Left ventricle myocardium superior (tissue), 1 donor: Measurements from ENCODE around the gene SMIM27. TPM values are rescaled to one million over a fixed set of nuclear protein-coding genes. Genes with fewer than 3 reads are reported as not detected.
A peak's percentile ranks its signal among the peaks of the same experiment; 100 is the strongest.

Experiments used
- ATAC-seq: fragments of 200-7000 bp; cut with Tn5 transposase; one replicate; pipeline ENCODE4 v1.9.1; 2020; ENCODE audit warnings: mild to moderate bottlenecking, moderate library complexity
- DNase-seq: peaks from one replicate; pipeline ENCODE4 v3.0.0-alpha.2; 2020
- intact Hi-C: fragments of 100-400 bp; cut with micrococcal nuclease; formaldehyde crosslinking; loops from one replicate; pipeline ENCODE4 v1.11.0; 2022
- total RNA-seq: library from RNA; stranded (reverse); fragmentation: NEBNext Ultra II Directional; extraction: Animal tissue kit (Norgen Biotek cat#: 25700); gene quantifications from one replicate; pipeline ENCODE4 v1.2.1, GENCODE V29; 2021
- donor health status: DM: no; HTN: yes; CAD: no; lungs with severe emphysema.

SMIM27 gene
- total RNA-seq, 1 donor from 2014 or later, result 19.1 TPM

- intact Hi-C loops, result loop anchor here (2.0 kb wide), 1 partner anchor 21 kb away; the partner anchor contains the start of gene NDUFB6
- peak; percentile 43 for DNase-seq
- peak; percentile 20 for ATAC-seq
These were observed 663 bp upstream of the SMIM27 start for GRCh38 chr9:32551276-32552051.

DNA sequence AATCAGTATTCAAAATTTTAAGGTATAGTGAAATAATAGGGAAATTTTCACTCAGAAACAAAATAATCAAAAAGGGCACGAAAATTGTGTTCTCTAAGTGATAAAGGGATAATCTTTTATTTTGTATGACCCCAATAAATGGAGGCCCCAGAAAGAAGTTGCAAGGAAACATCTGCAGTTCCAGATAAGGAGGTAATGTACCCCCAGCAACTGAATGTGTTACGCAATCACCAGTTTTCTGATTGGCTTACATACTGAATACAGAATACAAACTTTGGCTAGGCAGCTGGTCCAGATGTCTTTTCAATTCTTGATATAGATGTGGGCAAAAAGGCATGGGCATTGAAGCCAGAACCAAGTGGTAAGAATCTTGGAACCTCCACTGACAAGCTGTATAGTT lies 2.0 kb downstream of the SMIM27 start:
- ATAC-seq (no peak), DNase-seq (no peak)
- intact Hi-C loops, result no loop called here

- ATAC-seq (no peak), DNase-seq (no peak)
- intact Hi-C loops, result no loop called here
These were observed 2.5 kb downstream of the SMIM27 start for GRCh38 chr9:32554591-32554990.

- intact Hi-C loops, result no loop called here
- no peak for DNase-seq
- no peak for ATAC-seq
These were observed 6.3 kb downstream of the SMIM27 start for GRCh38 chr9:32558408-32558934.

GRCh38 chr9:32565967-32566366 lies 13.8 kb downstream of the SMIM27 start:
- no peak for DNase-seq
- intact Hi-C loops, result no loop called here
- no peak for ATAC-seq

GRCh38 chr9:32566770-32567169 lies 14.6 kb downstream of the SMIM27 start:
- intact Hi-C loops, result no loop called here
- no peak for DNase-seq
- ATAC-seq, result peak; percentile 17

- no peak for DNase-seq
- intact Hi-C loops, result no loop called here
- ATAC-seq, result no peak
These were observed 18.1 kb downstream of the SMIM27 start for GRCh38 chr9:32570262-32570661.

DNA sequence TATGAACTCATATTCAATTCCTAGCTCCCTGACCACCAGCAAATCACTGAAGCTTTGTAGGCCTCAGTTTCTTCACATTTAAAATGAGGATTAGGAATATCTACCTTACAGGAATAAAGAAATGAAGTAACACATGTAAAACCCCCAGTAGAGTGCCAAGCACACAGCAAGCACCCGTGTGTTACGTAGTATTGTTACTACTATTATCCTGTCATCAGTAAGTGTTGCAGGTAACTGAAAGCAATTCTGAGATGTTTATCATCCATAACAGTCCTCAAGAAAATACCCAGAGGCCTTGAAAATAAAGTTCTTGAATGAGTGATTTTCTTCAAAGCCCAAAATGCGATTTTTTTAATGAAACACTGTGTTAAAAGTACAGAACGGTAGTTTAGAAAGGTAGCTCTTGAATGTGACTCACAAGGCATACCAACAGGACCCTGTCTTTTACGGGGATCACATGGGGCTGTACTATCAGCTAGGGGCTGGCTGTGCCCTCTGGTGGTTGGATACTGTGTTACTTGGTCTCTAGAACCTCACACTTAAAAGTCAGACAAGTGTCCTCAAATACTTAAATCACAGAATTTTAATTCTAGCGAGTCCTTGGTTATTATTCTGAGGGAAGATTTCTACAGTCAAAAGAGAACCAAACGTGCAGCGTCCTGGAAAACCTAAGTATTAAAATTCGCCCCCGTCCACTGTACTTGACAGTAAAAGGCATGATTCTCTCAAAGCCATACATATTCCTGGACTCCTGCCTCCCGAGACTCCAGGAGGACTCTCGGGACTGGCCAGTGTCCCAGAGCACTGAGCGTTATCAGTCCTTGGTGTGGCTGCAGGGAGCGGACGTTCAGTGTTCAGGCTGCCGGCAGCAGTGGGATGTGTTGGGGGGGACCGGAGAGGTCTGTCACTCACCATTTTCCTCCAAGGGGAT lies 20.1 kb downstream of the SMIM27 start:
- ATAC-seq (peak; percentile 94), DNase-seq (peak; percentile 79)
- intact Hi-C loops, result loop anchor here (2.0 kb wide), 1 partner anchor 19 kb away; the partner anchor contains the start of genes SMIM27 and TOPORS

- ATAC-seq (peak; percentile 99), DNase-seq (peak; percentile 95)
- intact Hi-C loops, result loop anchor here (2.0 kb wide), 1 partner anchor 20 kb away; the partner anchor contains the start of genes SMIM27 and TOPORS
These were observed 20.9 kb downstream of the SMIM27 start, which contains the start of gene NDUFB6 for GRCh38 chr9:32572900-32573523. TSS of gene NDUFB6 (minus strand) at chr9:32573159. CDS start at chr9:32573060, 99 bp downstream.

DNA sequence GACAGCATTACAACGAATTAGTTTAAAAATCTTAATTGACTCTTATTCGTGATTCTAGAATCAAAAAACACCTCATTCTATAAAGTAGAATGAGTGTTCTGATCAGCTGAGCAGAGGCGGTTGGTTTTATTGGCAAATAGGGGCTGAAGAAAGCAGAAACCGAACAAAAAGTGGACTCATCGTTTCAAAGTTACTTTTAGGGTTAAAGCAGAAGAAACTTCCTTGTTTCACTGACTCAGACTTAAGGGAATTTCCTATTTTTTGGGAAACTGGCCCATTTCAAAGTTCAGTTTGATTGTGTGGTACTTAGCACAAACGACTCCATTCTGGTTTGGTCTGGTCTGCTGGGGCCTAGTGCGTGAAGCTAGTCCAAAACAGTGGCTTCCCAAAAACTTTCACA lies 21.7 kb downstream of the SMIM27 start:
- no peak for ATAC-seq
- DNase-seq, result no peak
- intact Hi-C loops, result loop anchor here (2.0 kb wide), 1 partner anchor 21 kb away; the partner anchor contains the start of genes SMIM27 and TOPORS

- ATAC-seq (no peak), DNase-seq (no peak)
- intact Hi-C loops, result no loop called here
These were observed 22.7 kb downstream of the SMIM27 start for GRCh38 chr9:32574858-32575257.

- intact Hi-C loops, result no loop called here
- DNase-seq (no peak), ATAC-seq (no peak)
These were observed 25.2 kb downstream of the SMIM27 start for GRCh38 chr9:32577316-32577715.

GRCh38 chr9:32578976-32579375 lies 26.8 kb downstream of the SMIM27 start:
- DNase-seq (no peak), ATAC-seq (no peak)
- intact Hi-C loops, result no loop called here

- intact Hi-C loops, result loop anchor here (5.0 kb wide), 1 partner anchor 203 kb away; no protein-coding TSS in a partner anchor
- peak; percentile 78 for DNase-seq
- ATAC-seq, result no peak
These were observed 27.7 kb downstream of the SMIM27 start for GRCh38 chr9:32579706-32580331.

- DNase-seq, result no peak
- no peak for ATAC-seq
- intact Hi-C loops, result loop anchor here (5.0 kb wide), 1 partner anchor 203 kb away; no protein-coding TSS in a partner anchor
These were observed 28.6 kb downstream of the SMIM27 start for GRCh38 chr9:32580631-32581300.

- DNase-seq (no peak), ATAC-seq (no peak)
- intact Hi-C loops, result loop anchor here (5.0 kb wide), 1 partner anchor 204 kb away; no protein-coding TSS in a partner anchor
These were observed 29.5 kb downstream of the SMIM27 start for GRCh38 chr9:32581512-32582143.

DNA sequence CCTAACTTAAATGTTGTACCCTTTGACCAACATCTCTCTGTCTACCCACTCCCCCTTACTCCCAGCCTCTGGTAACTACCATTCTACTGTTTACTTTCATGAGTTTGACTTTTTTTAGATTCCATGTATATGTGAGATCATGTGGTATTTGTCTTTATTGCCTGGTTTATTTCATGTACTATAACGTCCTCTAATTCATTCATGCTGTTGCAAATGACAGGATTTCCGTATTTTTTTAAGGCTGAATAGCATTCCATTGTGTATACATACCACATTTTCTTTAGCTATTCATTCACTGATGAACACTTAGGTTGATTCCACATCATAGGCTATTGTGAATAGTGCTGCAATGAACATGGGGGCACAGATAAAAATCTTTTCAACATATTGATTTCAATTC lies 32.7 kb downstream of the SMIM27 start:
- intact Hi-C loops, result loop anchor here (5.0 kb wide), 2 partner anchors 207 to 383 kb away; no protein-coding TSS in a partner anchor
- DNase-seq (no peak), ATAC-seq (no peak)
